Measurements from ENCODE around the gene EIF4ENIF1. TPM values are rescaled to one million over a fixed set of nuclear protein-coding genes. Genes with fewer than 3 reads are reported as not detected.

The EIF4ENIF1 gene
- total and polyA plus RNA-seq, 2 experiments from 2014 or later: 10.8 to 13.4 TPM

DNA sequence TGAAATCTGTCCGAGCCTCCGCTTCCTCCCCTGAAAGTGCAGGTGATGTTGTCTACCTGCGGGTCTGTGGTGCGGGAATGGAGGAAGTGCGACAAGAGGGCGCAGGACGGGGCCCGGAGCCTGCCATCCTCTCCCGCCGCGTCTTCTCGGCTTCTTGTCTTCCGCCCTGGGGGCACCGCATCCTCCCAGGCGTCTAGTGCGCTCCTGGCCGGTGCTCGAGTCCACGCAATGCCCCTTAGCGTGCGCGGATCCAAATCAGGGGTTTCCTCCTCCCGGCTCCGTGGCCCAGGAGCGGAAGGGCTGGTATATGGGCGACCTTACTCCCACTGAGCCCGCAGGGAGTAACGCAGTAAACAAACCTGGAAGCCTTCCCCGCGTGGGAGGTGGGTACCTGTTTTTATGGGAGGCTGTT, 7.1 kb upstream of the EIF4ENIF1 start:
- H2AFZ ChIP-seq: peak overlapping the region; percentile 100
- peaks cover 5% of the 10 kb centered on the region; the same call in 1 of the 2 replicates for H3F3A ChIP-seq (replicated peaks; ENCODE audit: low read depth)
- Mint-ChIP-seq H3K36me3 (ENCODE audit: low read depth) (peaks cover 12% of the 10 kb centered on the region; the same call in 2 of the 3 replicates), H3K27ac (no peak overlapping the region), H3K27me3 (ENCODE audit: insufficient read depth, low read depth, poor library complexity) (peaks cover 9% of the 10 kb centered on the region), H3K9me3 (peaks cover 14% of the 10 kb centered on the region), H3K4me3 (peak overlapping the region; percentile 89), H3K4me1 (peaks cover 4% of the 10 kb centered on the region; the same call in 2 of the 3 replicates)
- TF ChIP-seq, protein P1, sequence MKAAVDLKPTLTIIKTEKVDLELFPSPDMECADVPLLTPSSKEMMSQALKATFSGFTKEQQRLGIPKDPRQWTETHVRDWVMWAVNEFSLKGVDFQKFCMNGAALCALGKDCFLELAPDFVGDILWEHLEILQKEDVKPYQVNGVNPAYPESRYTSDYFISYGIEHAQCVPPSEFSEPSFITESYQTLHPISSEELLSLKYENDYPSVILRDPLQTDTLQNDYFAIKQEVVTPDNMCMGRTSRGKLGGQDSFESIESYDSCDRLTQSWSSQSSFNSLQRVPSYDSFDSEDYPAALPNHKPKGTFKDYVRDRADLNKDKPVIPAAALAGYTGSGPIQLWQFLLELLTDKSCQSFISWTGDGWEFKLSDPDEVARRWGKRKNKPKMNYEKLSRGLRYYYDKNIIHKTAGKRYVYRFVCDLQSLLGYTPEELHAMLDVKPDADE (IDR thresholded peaks at IDR 0.05): no peak
- no peak for TF ChIP-seq JUNB (IDR thresholded peaks at IDR 0.05; ENCODE audit: unreplicated experiment)
- TF ChIP-seq ZNF114 (CRISPR knock-in tag; IDR thresholded peaks at IDR 0.05): no peak
- no peak for TF ChIP-seq ZNF331 (CRISPR knock-in tag; IDR thresholded peaks at IDR 0.05; ENCODE audit: low read depth)
- no peak for TF ChIP-seq EZH2 (IDR thresholded peaks at IDR 0.05; ENCODE audit: low read depth, unreplicated experiment)
- H3K4me3 ChIP-seq: peak overlapping the region; percentile 90
- H3K27ac ChIP-seq (ENCODE audit: low read depth): 0 out of 2 replicates have a peak overlapping the region, but pooled peaks have one; percentile 9
- H3K4me2 ChIP-seq: peak overlapping the region; percentile 95
- peaks cover 17% of the 10 kb centered on the region for H3K4me1 ChIP-seq (ENCODE audit: insufficient read depth)
- ATAC-seq (no peak), DNase-seq (ENCODE audit: low spot score) (no peak)
- no peaks in the 10 kb centered on the region for H3K27me3 ChIP-seq (ENCODE audit: insufficient read depth)
- no peaks in the 10 kb centered on the region; the same call in 1 of the 2 replicates for H4K20me1 ChIP-seq (replicated peaks; ENCODE audit: insufficient read depth)
- H3K79me2 ChIP-seq (replicated peaks; ENCODE audit: insufficient read depth): peaks cover 13% of the 10 kb centered on the region; the same call in 1 of the 2 replicates
- no peaks in the 10 kb centered on the region for H3K36me3 ChIP-seq (ENCODE audit: insufficient read depth)
- H3K9me2 ChIP-seq (ENCODE audit: insufficient read depth): peaks cover 3% of the 10 kb centered on the region; the same call in 1 of the 2 replicates

DNA sequence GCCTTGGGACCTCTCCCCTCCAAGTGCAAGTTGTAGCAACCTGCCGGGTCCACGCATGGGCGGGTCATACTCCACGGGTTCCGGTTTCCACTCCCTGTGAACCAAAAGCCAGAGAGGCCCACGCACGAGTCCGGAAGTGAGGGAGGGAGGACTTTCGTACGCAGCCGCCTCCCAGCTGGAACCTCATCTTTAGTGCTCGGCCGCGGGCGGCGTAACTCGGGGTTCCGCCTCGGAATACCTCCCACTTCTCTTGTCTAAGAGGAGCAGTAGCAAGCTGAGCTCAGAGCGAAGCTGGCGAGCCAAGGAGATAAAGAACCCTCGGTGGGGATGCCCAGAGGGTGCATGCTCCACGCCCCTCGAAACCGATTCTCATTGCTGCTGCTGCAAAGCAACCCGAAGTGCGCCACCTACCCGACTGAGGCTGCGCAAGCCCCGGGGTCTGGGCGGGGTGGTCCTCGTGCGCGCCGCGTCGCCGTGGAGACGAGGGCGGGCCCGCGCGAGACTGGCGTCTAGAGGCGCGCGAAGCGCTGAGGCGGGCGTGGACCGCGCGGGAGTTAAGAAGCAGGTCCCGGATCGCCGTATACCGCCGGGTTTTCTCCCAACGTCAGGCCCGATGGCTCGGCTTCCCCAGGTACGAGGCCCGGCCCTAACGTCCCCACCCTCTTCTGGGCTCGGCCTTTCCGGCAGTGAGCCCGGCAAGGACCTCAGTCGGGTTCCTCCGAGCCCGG, 6.5 kb upstream of the EIF4ENIF1 start, which contains the start of gene SFI1:
SFI1 (plus strand) TSS at position 530 of the 728 bp plus-strand sequence. CDS start 11,749 bp downstream, outside the sequence.
- peak within 1 kb of the TSS; percentile 89 for H3K4me3 Mint-ChIP-seq
- H3K36me3 ChIP-seq (ENCODE audit: insufficient read depth): no peaks in the 10 kb centered on the region
- H3K4me2 ChIP-seq: peak within 1 kb of the TSS; percentile 95
- peaks cover 14% of the 10 kb centered on the region for H3K9me3 Mint-ChIP-seq
- H4K20me1 ChIP-seq (replicated peaks; ENCODE audit: insufficient read depth): no peaks in the 10 kb centered on the region; the same call in 1 of the 2 replicates
- ATAC-seq (peak; percentile 90), DNase-seq (ENCODE audit: low spot score) (peak; percentile 93)
- peaks cover 13% of the 10 kb centered on the region; the same call in 1 of the 2 replicates for H3K79me2 ChIP-seq (replicated peaks; ENCODE audit: insufficient read depth)
- H2AFZ ChIP-seq: peak within 1 kb of the TSS; percentile 100
- peak within 1 kb of the TSS; percentile 70 for H3K27ac Mint-ChIP-seq
- peak within 1 kb of the TSS; percentile 88 for H3K27ac ChIP-seq (ENCODE audit: low read depth)
- H3K27me3 ChIP-seq (ENCODE audit: insufficient read depth): no peaks in the 10 kb centered on the region
- peaks cover 8% of the 10 kb centered on the region; the same call in 2 of the 3 replicates for H3K4me1 Mint-ChIP-seq
- H3F3A ChIP-seq (replicated peaks; ENCODE audit: low read depth): peaks cover 9% of the 10 kb centered on the region; the same call in 1 of the 2 replicates
- H3K27me3 Mint-ChIP-seq (ENCODE audit: insufficient read depth, low read depth, poor library complexity): peaks cover 9% of the 10 kb centered on the region
- peaks cover 3% of the 10 kb centered on the region; the same call in 1 of the 2 replicates for H3K9me2 ChIP-seq (ENCODE audit: insufficient read depth)
- peaks cover 11% of the 10 kb centered on the region; the same call in 2 of the 3 replicates for H3K36me3 Mint-ChIP-seq (ENCODE audit: low read depth)
- TF ChIP-seq STAT1 (IDR thresholded peaks at IDR 0.05; ENCODE audit: unreplicated experiment): no peak
- no peak for TF ChIP-seq JUNB (IDR thresholded peaks at IDR 0.05; ENCODE audit: unreplicated experiment)
- peak; percentile 67 for TF ChIP-seq POLR2AphosphoS5 (IDR thresholded peaks at IDR 0.05; ENCODE audit: low read depth)
- TF ChIP-seq NANOG (IDR thresholded peaks at IDR 0.05; ENCODE audit: borderline replicate concordance): no peak
- TF ChIP-seq ZNF331 (CRISPR knock-in tag; IDR thresholded peaks at IDR 0.05; ENCODE audit: low read depth): no peak
- TF ChIP-seq, protein P2, sequence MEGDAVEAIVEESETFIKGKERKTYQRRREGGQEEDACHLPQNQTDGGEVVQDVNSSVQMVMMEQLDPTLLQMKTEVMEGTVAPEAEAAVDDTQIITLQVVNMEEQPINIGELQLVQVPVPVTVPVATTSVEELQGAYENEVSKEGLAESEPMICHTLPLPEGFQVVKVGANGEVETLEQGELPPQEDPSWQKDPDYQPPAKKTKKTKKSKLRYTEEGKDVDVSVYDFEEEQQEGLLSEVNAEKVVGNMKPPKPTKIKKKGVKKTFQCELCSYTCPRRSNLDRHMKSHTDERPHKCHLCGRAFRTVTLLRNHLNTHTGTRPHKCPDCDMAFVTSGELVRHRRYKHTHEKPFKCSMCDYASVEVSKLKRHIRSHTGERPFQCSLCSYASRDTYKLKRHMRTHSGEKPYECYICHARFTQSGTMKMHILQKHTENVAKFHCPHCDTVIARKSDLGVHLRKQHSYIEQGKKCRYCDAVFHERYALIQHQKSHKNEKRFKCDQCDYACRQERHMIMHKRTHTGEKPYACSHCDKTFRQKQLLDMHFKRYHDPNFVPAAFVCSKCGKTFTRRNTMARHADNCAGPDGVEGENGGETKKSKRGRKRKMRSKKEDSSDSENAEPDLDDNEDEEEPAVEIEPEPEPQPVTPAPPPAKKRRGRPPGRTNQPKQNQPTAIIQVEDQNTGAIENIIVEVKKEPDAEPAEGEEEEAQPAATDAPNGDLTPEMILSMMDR (conservative IDR thresholded peaks at IDR 0.05; ENCODE audit: low read depth in 2 of 2): peak; percentile 44 to 60
- TF ChIP-seq, protein P3, sequence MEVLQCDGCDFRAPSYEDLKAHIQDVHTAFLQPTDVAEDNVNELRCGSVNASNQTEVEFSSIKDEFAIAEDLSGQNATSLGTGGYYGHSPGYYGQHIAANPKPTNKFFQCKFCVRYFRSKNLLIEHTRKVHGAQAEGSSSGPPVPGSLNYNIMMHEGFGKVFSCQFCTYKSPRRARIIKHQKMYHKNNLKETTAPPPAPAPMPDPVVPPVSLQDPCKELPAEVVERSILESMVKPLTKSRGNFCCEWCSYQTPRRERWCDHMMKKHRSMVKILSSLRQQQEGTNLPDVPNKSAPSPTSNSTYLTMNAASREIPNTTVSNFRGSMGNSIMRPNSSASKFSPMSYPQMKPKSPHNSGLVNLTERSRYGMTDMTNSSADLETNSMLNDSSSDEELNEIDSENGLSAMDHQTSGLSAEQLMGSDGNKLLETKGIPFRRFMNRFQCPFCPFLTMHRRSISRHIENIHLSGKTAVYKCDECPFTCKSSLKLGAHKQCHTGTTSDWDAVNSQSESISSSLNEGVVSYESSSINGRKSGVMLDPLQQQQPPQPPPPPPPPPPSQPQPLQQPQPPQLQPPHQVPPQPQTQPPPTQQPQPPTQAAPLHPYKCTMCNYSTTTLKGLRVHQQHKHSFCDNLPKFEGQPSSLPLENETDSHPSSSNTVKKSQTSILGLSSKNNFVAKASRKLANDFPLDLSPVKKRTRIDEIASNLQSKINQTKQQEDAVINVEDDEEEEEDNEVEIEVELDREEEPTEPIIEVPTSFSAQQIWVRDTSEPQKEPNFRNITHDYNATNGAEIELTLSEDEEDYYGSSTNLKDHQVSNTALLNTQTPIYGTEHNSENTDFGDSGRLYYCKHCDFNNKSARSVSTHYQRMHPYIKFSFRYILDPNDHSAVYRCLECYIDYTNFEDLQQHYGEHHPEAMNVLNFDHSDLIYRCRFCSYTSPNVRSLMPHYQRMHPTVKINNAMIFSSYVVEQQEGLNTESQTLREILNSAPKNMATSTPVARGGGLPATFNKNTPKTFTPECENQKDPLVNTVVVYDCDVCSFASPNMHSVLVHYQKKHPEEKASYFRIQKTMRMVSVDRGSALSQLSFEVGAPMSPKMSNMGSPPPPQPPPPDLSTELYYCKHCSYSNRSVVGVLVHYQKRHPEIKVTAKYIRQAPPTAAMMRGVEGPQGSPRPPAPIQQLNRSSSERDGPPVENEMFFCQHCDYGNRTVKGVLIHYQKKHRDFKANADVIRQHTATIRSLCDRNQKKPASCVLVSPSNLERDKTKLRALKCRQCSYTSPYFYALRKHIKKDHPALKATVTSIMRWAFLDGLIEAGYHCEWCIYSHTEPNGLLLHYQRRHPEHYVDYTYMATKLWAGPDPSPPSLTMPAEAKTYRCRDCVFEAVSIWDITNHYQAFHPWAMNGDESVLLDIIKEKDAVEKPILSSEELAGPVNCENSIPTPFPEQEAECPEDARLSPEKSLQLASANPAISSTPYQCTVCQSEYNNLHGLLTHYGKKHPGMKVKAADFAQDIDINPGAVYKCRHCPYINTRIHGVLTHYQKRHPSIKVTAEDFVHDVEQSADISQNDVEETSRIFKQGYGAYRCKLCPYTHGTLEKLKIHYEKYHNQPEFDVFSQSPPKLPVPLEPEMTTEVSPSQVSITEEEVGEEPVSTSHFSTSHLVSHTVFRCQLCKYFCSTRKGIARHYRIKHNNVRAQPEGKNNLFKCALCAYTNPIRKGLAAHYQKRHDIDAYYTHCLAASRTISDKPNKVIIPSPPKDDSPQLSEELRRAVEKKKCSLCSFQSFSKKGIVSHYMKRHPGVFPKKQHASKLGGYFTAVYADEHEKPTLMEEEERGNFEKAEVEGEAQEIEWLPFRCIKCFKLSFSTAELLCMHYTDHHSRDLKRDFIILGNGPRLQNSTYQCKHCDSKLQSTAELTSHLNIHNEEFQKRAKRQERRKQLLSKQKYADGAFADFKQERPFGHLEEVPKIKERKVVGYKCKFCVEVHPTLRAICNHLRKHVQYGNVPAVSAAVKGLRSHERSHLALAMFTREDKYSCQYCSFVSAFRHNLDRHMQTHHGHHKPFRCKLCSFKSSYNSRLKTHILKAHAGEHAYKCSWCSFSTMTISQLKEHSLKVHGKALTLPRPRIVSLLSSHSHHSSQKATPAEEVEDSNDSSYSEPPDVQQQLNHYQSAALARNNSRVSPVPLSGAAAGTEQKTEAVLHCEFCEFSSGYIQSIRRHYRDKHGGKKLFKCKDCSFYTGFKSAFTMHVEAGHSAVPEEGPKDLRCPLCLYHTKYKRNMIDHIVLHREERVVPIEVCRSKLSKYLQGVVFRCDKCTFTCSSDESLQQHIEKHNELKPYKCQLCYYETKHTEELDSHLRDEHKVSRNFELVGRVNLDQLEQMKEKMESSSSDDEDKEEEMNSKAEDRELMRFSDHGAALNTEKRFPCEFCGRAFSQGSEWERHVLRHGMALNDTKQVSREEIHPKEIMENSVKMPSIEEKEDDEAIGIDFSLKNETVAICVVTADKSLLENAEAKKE (CRISPR knock-in tag; IDR thresholded peaks at IDR 0.05): no peak
- peaks cover 21% of the 10 kb centered on the region for H3K4me1 ChIP-seq (ENCODE audit: insufficient read depth)
- peak within 1 kb of the TSS; percentile 90 for H3K4me3 ChIP-seq
